B cell (primary cell): ENCODE data around the gene BCL2. TPM values are rescaled to one million over a fixed set of nuclear protein-coding genes. Genes with fewer than 3 reads are reported as not detected.

Experiments used
- ATAC-seq: fragments of 200-7000 bp; cut with Tn5 transposase; one replicate; pipeline ENCODE4 v1.10.0; 2021; ENCODE audit warnings: low read depth, mild to moderate bottlenecking, moderate number of reproducible peaks, moderate library complexity
- CTCF ChIA-PET: fragments of 350-600 bp; sonication (Branson Sonifier 250); formaldehyde crosslinking; loops from one replicate; lab custom pipeline; 2021; ENCODE audit warnings: antibody characterized with exemption, inconsistent platforms; lab: Charles Lee
- POLR2A ChIA-PET: fragments of 350-600 bp; sonication (Branson Sonifier 250); formaldehyde crosslinking; loops from one replicate; lab custom pipeline; 2021; ENCODE audit warnings: antibody characterized with exemption; lab: Charles Lee
- DNase-seq: peaks from one replicate; pipeline ENCODE4 v3.0.0; 2013
- H2AFZ ChIP-seq: 2 replicates; pipeline ENCODE4 v1.6.1; 2012; ENCODE audit warnings: mild to moderate bottlenecking, low read depth, low read length; ENCODE audit not compliant: insufficient read depth, poor library complexity, severe bottlenecking
- H3K27ac ChIP-seq, 2 donors: 1 replicate in 1 of 2; 2 replicates in 1 of 2; pipeline ENCODE4 v1.5.1; 2012 to 2013; ENCODE audit warnings: low read length in 2 of 2, mild to moderate bottlenecking in 2 of 2, moderate library complexity in 1 of 2
- H3K27me3 ChIP-seq, 4 experiments: fragments of 200-600 bp in 1 of 4; sonication (generic) in 1 of 4; replicated peaks in 1 of 4; 1 replicate in 2 of 4; 2 replicates in 2 of 4; pipeline versions ENCODE4 v1.6.1 to v1.7.0; 2013 to 2016; ENCODE audit warnings: low read length in 3 of 4, mild to moderate bottlenecking in 2 of 4, mixed read lengths in 1 of 4, moderate library complexity in 1 of 4; ENCODE audit not compliant: insufficient read depth in 4 of 4, control insufficient read depth in 3 of 4; ENCODE audit errors: control extremely low read depth in 1 of 4
- H3K36me3 ChIP-seq, 2 experiments: replicated peaks in 1 of 2; 1 replicate in 1 of 2; 2 replicates in 1 of 2; pipeline versions ENCODE4 v1.6.1 to v1.7.1; 2013; ENCODE audit warnings: low read length in 1 of 2; ENCODE audit not compliant: insufficient read depth in 2 of 2, control insufficient read depth in 1 of 2; ENCODE audit errors: control extremely low read depth in 1 of 2, extremely low read depth in 1 of 2
- H3K4me1 ChIP-seq, 2 donors: fragments of 200-600 bp in 1 of 2; sonication (generic) in 1 of 2; 1 replicate in 1 of 2; 2 replicates in 1 of 2; pipeline versions ENCODE4 v1.5.1 to v1.6.1; 2013 to 2017; ENCODE audit warnings: low read length in 2 of 2; ENCODE audit not compliant: control insufficient read depth in 2 of 2, insufficient read depth in 2 of 2
- H3K4me2 ChIP-seq: replicated peaks from 2 replicates; pipeline ENCODE3; 2012; ENCODE audit warnings: mild to moderate bottlenecking, low read depth, low read length; ENCODE audit not compliant: poor library complexity, severe bottlenecking
- H3K4me3 ChIP-seq, 5 experiments: fragments of 200-600 bp in 1 of 5; sonication (generic) in 1 of 5; 1 replicate in 3 of 5; 2 replicates in 2 of 5; pipeline versions ENCODE4 v1.5.1 to v1.7.0; 2011 to 2016; ENCODE audit warnings: low read length in 4 of 5, mild to moderate bottlenecking in 4 of 5, low read depth in 2 of 5, control low read depth in 1 of 5, moderate library complexity in 1 of 5; ENCODE audit not compliant: insufficient read depth in 1 of 5; ENCODE audit errors: control extremely low read depth in 1 of 5, extremely low read depth in 1 of 5
- H3K79me2 ChIP-seq: fragments of 200-600 bp; sonication (generic); one replicate; pipeline ENCODE4 v1.6.0; 2016; ENCODE audit warnings: low read length; ENCODE audit not compliant: control insufficient read depth, insufficient read depth
- H3K9ac ChIP-seq: fragments of 200-600 bp; sonication (generic); 2 replicates; pipeline ENCODE4 v1.6.1; 2017; ENCODE audit warnings: mild to moderate bottlenecking, low read length, moderate library complexity
- H3K9me3 ChIP-seq, 3 donors: one replicate each; pipeline versions ENCODE4 v1.6.1 to v1.7.1; 2013; ENCODE audit warnings: low read length in 2 of 3; ENCODE audit not compliant: control insufficient read depth in 2 of 3, insufficient read depth in 1 of 3; ENCODE audit errors: control extremely low read depth in 1 of 3
- H4K20me1 ChIP-seq: 2 replicates; pipeline ENCODE4 v1.6.0; 2012; ENCODE audit warnings: mild to moderate bottlenecking, low read length; ENCODE audit not compliant: insufficient read depth, control insufficient read depth, poor library complexity, severe bottlenecking
- H3K27ac Mint-ChIP-seq: one replicate; pipeline ENCODE4 v1.8.0; 2021; ENCODE audit warnings: mixed read lengths
- H3K27me3 Mint-ChIP-seq: one replicate; pipeline ENCODE4 v1.8.0; 2021; ENCODE audit warnings: mixed read lengths
- H3K4me1 Mint-ChIP-seq: one replicate; pipeline ENCODE4 v1.8.0; 2021; ENCODE audit warnings: mixed read lengths
- H3K4me3 Mint-ChIP-seq: one replicate; pipeline ENCODE4 v1.8.0; 2021; ENCODE audit warnings: mixed read lengths
- H3K9me3 Mint-ChIP-seq: one replicate; pipeline ENCODE4 v1.8.0; 2022; ENCODE audit warnings: mixed read lengths; ENCODE audit not compliant: insufficient read depth
- EZH2 ChIP-seq: IDR thresholded peaks from 2 replicates; pipeline ENCODE4 v1.6.1; 2012; ENCODE audit warnings: borderline replicate concordance, low read depth, mild to moderate bottlenecking, moderate library complexity, low read length; ENCODE audit not compliant: insufficient read depth, poor library complexity, severe bottlenecking
- WGBS: methylation state at CpG from one replicate; pipeline ENCODE4 v1.1.5; 2013; ENCODE audit warnings: missing lambda C conversion rate; ENCODE audit not compliant: insufficient coverage; 5-methylcytosine and 5-hydroxymethylcytosine counted together
- intact Hi-C: fragments of 100-400 bp; cut with micrococcal nuclease; formaldehyde crosslinking; loops from one replicate; pipeline ENCODE4 v1.10.0; 2022
- polyA plus RNA-seq: library from polyadenylated mRNA; depleted of rRNA; stranded (reverse); fragments of >200 nt; gene quantifications from 2 replicates; pipeline ENCODE4 v1.2.3, GENCODE V29; 2012
- total RNA-seq, 2 donors: library from RNA; stranded (reverse); fragments of 120-200 nt in 1 of 2; gene quantifications; 1 replicate in 1 of 2; 2 replicates in 1 of 2; pipeline versions ENCODE4 v1.2.3 to v1.2.4, GENCODE V29; 2013 to 2022
- TF ChIP-seq, protein P1 (sequence below): fragments of 200-600 bp; IDR thresholded peaks from one replicate; pipeline ENCODE4 v1.8.0; 2022; ENCODE audit warnings: antibody characterized with exemption, mild to moderate bottlenecking

BCL2 gene
- total and polyA plus RNA-seq, 2 donors (not counting 1 experiment from before 2014, with no cell fraction given) = 27.6 to 144 TPM

DNA sequence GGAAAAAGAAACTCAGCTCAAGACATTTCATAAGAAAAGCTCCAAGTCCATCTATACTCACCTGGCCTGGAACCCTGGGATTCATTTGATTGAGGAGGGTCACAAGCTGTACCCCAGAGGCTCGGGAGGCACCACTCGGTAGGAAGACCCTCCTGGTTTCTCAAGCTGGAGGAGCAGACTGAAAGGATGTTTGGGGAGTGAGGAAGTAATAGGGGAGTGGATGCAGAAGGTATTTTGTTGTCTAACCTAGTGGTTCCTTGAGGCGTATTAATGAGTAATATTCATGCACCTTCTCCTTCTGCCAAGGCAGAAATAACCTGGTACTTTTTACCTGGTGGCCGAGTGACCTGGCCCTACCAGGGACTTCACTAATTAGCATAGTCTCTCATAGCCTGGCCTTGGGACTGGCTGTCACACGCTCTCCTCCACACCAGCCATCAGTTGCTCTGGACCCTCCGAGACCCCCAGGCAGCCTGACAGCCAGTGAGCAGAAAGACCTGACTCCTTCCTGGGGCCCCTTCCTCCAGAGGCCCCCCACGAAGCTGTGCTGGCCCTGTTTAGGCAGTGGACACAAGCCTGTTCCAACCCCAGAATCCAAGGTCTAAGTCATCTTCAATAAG is 161.4 kb downstream of the BCL2 start:
- no peak for ATAC-seq
- H4K20me1 ChIP-seq = no peaks in the 10 kb centered on the region
- peak overlapping the region; percentile 89 to 97 for H3K27ac ChIP-seq
- POLR2A ChIA-PET = interaction anchor here (0.7 to 2.3 kb wide), 7 partner anchors 16 to 161 kb away, joined by 3 to 13 read pairs (median 7); partner anchors contain the start of gene BCL2
- peaks cover 0 to 4% of the 10 kb centered on the region in 2 experiments for H3K36me3 ChIP-seq
- H3K4me1 ChIP-seq = peaks cover 93% of the 10 kb centered on the region in 2 donors
- peak overlapping the region in 4 of 5 experiments; percentile 5 to 62 (median 29) for H3K4me3 ChIP-seq
- CTCF ChIA-PET = interaction anchor here (0.6 to 9.0 kb wide), 13 partner anchors 15 to 166 kb away, joined by 3 to 160 read pairs (median 3); partner anchors contain the start of gene BCL2
- 58% methylated on average over 6 of the region's 7 CpGs for WGBS
- H3K27me3 ChIP-seq = no peaks in the 10 kb centered on the region
- Mint-ChIP-seq H3K4me3 (peak overlapping the region; percentile 80), H3K27ac (peak overlapping the region; percentile 96), H3K4me1 (peaks cover 98% of the 10 kb centered on the region), H3K9me3 (no peaks in the 10 kb centered on the region), H3K27me3 (no peaks in the 10 kb centered on the region)
- TF ChIP-seq, protein P1, sequence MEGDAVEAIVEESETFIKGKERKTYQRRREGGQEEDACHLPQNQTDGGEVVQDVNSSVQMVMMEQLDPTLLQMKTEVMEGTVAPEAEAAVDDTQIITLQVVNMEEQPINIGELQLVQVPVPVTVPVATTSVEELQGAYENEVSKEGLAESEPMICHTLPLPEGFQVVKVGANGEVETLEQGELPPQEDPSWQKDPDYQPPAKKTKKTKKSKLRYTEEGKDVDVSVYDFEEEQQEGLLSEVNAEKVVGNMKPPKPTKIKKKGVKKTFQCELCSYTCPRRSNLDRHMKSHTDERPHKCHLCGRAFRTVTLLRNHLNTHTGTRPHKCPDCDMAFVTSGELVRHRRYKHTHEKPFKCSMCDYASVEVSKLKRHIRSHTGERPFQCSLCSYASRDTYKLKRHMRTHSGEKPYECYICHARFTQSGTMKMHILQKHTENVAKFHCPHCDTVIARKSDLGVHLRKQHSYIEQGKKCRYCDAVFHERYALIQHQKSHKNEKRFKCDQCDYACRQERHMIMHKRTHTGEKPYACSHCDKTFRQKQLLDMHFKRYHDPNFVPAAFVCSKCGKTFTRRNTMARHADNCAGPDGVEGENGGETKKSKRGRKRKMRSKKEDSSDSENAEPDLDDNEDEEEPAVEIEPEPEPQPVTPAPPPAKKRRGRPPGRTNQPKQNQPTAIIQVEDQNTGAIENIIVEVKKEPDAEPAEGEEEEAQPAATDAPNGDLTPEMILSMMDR = no peak
- no peak for TF ChIP-seq EZH2
- peak overlapping the region; percentile 61 for H3K9ac ChIP-seq
- intact Hi-C loops = loop anchor here (10.0 kb wide), 1 partner anchor 973 kb away; the partner anchor contains the start of genes PIGN and RELCH
- H3K4me2 ChIP-seq = peak overlapping the region; percentile 71
- peaks cover 85% of the 10 kb centered on the region for H3K79me2 ChIP-seq
- H2AFZ ChIP-seq = peak overlapping the region; percentile 26
- H3K9me3 ChIP-seq = no peaks in the 10 kb centered on the region
- no peak for DNase-seq
